ENCODE measurements around the gene SRSF8. TPM values are rescaled to one million over a fixed set of nuclear protein-coding genes. Genes with fewer than 3 reads are reported as not detected.

SRSF8 gene
- total and polyA plus RNA-seq, 2 donors (not counting 1 experiment from before 2014, with no cell fraction given): 44.4 to 69.5 TPM

- Histone ChIP-seq H3K27ac (ENCODE audit: low read length in 2 of 2) (no peak overlapping the region), H2AFZ (ENCODE audit: insufficient read depth, low read depth, low read length, poor library complexity, severe bottlenecking) (no peak overlapping the region), H3K9me3 (ENCODE audit: control extremely low read depth in 1 of 3, control insufficient read depth in 2 of 3, insufficient read depth in 1 of 3, low read length in 2 of 3) (no peaks in the 10 kb centered on the region), H3K4me3 (ENCODE audit: control extremely low read depth in 1 of 5, extremely low read depth in 1 of 5, insufficient read depth in 1 of 5, low read depth in 2 of 5, low read length in 4 of 5) (no peak overlapping the region), H3K9ac (ENCODE audit: low read length) (no peak overlapping the region), H3K27me3 (replicated peaks in 1 of 4; ENCODE audit: control extremely low read depth in 1 of 4, control insufficient read depth in 3 of 4, insufficient read depth in 4 of 4, low read length in 3 of 4) (no peaks in the 10 kb centered on the region), H3K79me2 (ENCODE audit: control insufficient read depth, insufficient read depth, low read length) (peaks cover 75% of the 10 kb centered on the region), H4K20me1 (ENCODE audit: control insufficient read depth, insufficient read depth, low read length, poor library complexity, severe bottlenecking) (peaks cover 10% of the 10 kb centered on the region), H3K36me3 (replicated peaks in 1 of 2; ENCODE audit: control extremely low read depth in 1 of 2, control insufficient read depth in 1 of 2, extremely low read depth in 1 of 2, insufficient read depth in 2 of 2, low read length in 1 of 2) (peaks cover 0 to 3% of the 10 kb centered on the region in 2 experiments), H3K4me2 (replicated peaks; ENCODE audit: low read depth, low read length, poor library complexity, severe bottlenecking) (no peak overlapping the region), H3K4me1 (ENCODE audit: control insufficient read depth in 2 of 2, insufficient read depth in 2 of 2, low read length in 2 of 2) (peaks cover 33 to 42% of the 10 kb centered on the region in 2 donors)
- Mint-ChIP-seq H3K27me3 (no peaks in the 10 kb centered on the region), H3K4me3 (no peak overlapping the region), H3K9me3 (ENCODE audit: insufficient read depth) (no peaks in the 10 kb centered on the region), H3K4me1 (peaks cover 65% of the 10 kb centered on the region), H3K27ac (no peak overlapping the region)
- TF ChIP-seq EZH2 (IDR thresholded peaks at IDR 0.05; ENCODE audit: borderline replicate concordance, insufficient read depth, low read depth, low read length, poor library complexity, severe bottlenecking) (no peak), CTCF (IDR thresholded peaks at IDR 0.05) (no peak)
- no peak for ATAC-seq (ENCODE audit: low read depth)
- 0% methylated on average over 1 of the region's 4 CpGs for WGBS (ENCODE audit: insufficient coverage)
- ChIA-PET POLR2A (interaction anchor here (0.7 kb wide), 1 partner anchor 9 kb away, joined by 5 read pairs; no protein-coding TSS in a partner anchor), CTCF (interaction anchor here (1.1 kb wide), 1 partner anchor 10 kb away, joined by 3 read pairs; the partner anchor contains the start of gene ENDOD1)
- intact Hi-C loops (cut with micrococcal nuclease): no loop called here
- no peak for DNase-seq
These were observed 33.5 kb downstream of the SRSF8 start for GRCh38 chr11:95100191-95100648.

- Histone ChIP-seq H3K27me3 (replicated peaks in 1 of 4; ENCODE audit: control extremely low read depth in 1 of 4, control insufficient read depth in 3 of 4, insufficient read depth in 4 of 4, low read length in 3 of 4) (no peaks in the 10 kb centered on the region), H2AFZ (ENCODE audit: insufficient read depth, low read depth, low read length, poor library complexity, severe bottlenecking) (no peak overlapping the region), H3K79me2 (ENCODE audit: control insufficient read depth, insufficient read depth, low read length) (peaks cover 71% of the 10 kb centered on the region), H3K9ac (ENCODE audit: low read length) (no peak overlapping the region), H3K36me3 (replicated peaks in 1 of 2; ENCODE audit: control extremely low read depth in 1 of 2, control insufficient read depth in 1 of 2, extremely low read depth in 1 of 2, insufficient read depth in 2 of 2, low read length in 1 of 2) (peaks cover 0 to 3% of the 10 kb centered on the region in 2 experiments), H3K27ac (ENCODE audit: low read length in 2 of 2) (no peak overlapping the region), H3K4me3 (ENCODE audit: control extremely low read depth in 1 of 5, extremely low read depth in 1 of 5, insufficient read depth in 1 of 5, low read depth in 2 of 5, low read length in 4 of 5) (no peak overlapping the region), H4K20me1 (ENCODE audit: control insufficient read depth, insufficient read depth, low read length, poor library complexity, severe bottlenecking) (peaks cover 10% of the 10 kb centered on the region), H3K9me3 (ENCODE audit: control extremely low read depth in 1 of 3, control insufficient read depth in 2 of 3, insufficient read depth in 1 of 3, low read length in 2 of 3) (no peaks in the 10 kb centered on the region), H3K4me2 (replicated peaks; ENCODE audit: low read depth, low read length, poor library complexity, severe bottlenecking) (no peak overlapping the region), H3K4me1 (ENCODE audit: control insufficient read depth in 2 of 2, insufficient read depth in 2 of 2, low read length in 2 of 2) (peaks cover 26 to 35% of the 10 kb centered on the region in 2 donors)
- H3K27me3 Mint-ChIP-seq: no peaks in the 10 kb centered on the region
- ATAC-seq (ENCODE audit: low read depth): no peak
- intact Hi-C loops (cut with micrococcal nuclease): no loop called here
- ChIA-PET POLR2A (interaction anchor here (0.7 kb wide), 1 partner anchor 9 kb away, joined by 5 read pairs; no protein-coding TSS in a partner anchor), CTCF (no interaction called here)
- peaks cover 61% of the 10 kb centered on the region for H3K4me1 Mint-ChIP-seq
- 100% methylated on average over 1 of the region's 6 CpGs for WGBS (ENCODE audit: insufficient coverage)
- H3K27ac Mint-ChIP-seq: no peak overlapping the region
- TF ChIP-seq EZH2 (IDR thresholded peaks at IDR 0.05; ENCODE audit: borderline replicate concordance, insufficient read depth, low read depth, low read length, poor library complexity, severe bottlenecking): no peak
- TF ChIP-seq CTCF (IDR thresholded peaks at IDR 0.05): no peak
- DNase-seq: no peak
- no peak overlapping the region for H3K4me3 Mint-ChIP-seq
- no peaks in the 10 kb centered on the region for H3K9me3 Mint-ChIP-seq (ENCODE audit: insufficient read depth)
These were observed 34.3 kb downstream of the SRSF8 start for GRCh38 chr11:95100856-95101507.

All from B cell (primary cell).